Measurements from ENCODE around the gene SSTR4. TPM values are rescaled to one million over a fixed set of nuclear protein-coding genes. Genes with fewer than 3 reads are reported as not detected.
A peak's percentile ranks its signal among the peaks of the same experiment; 100 is the strongest.

Gene SSTR4
- total and polyA plus RNA-seq, 9 of the 15 experiments (the other 6 are each of a cell fraction or from before 2014, with no cell fraction given): not detected

GRCh38 chr20:23079016-23079351 lies 43.9 kb downstream of the SSTR4 start:
- H3K9ac ChIP-seq (ENCODE audit: insufficient read depth in 1 of 2, low read depth in 2 of 2, low read length in 2 of 2): no peak overlapping the region
- no peaks in the 10 kb centered on the region for H3K9me3 ChIP-seq (replicated peaks; ENCODE audit: control insufficient read depth, insufficient read depth, low read depth, low read length)
- H3K27ac ChIP-seq (ENCODE audit: extremely low read depth, low read depth, low read length): no peak overlapping the region
- CTCF ChIA-PET (ENCODE audit: low intra/inter-chr PET ratio): no interaction called here
- BruUV-seq (replicated peaks): no TSS peak
- H4K20me1 ChIP-seq (replicated peaks; ENCODE audit: control insufficient read depth, insufficient read depth, low read length): no peaks in the 10 kb centered on the region
- H3K79me2 ChIP-seq (ENCODE audit: control insufficient read depth, insufficient read depth, low read length): no peaks in the 10 kb centered on the region
- DNase-seq (ENCODE audit: extremely low read depth in 1 of 4, low spot score in 3 of 4) (peak in 3 of 4 experiments; percentile 31 to 63 (median 36)), ATAC-seq (peak; percentile 89), FAIRE-seq (no peak)
- peak overlapping the region; percentile 72 for H2AFZ ChIP-seq (ENCODE audit: low read depth, low read length)
- no peaks in the 10 kb centered on the region for H3K9me1 ChIP-seq (ENCODE audit: control insufficient read depth, insufficient read depth, low read length)
- POLR2A ChIA-PET: interaction anchor here (0.5 to 1.1 kb wide), 2 partner anchors 233 to 237 kb away, joined by 3 read pairs; no protein-coding TSS in a partner anchor
- H3K27me3 ChIP-seq (ENCODE audit: control insufficient read depth in 2 of 2, insufficient read depth in 2 of 2, low read length in 2 of 2): no peaks in the 10 kb centered on the region
- intact Hi-C loops (cut with micrococcal nuclease) (no loop called here), in situ Hi-C loops (cut with MboI) (no loop called here)
- 3% methylated on average over 6 of the region's 6 CpGs for WGBS (ENCODE audit: insufficient coverage, low coverage, missing lambda C conversion rate)
- H3K4me2 ChIP-seq (ENCODE audit: insufficient read depth, low read length): peak overlapping the region; percentile 38; the same call in 1 of the 2 replicates
- no peaks in the 10 kb centered on the region for H3K36me3 ChIP-seq (ENCODE audit: control insufficient read depth, insufficient read depth, low read length)
- peaks cover 2 to 5% of the 10 kb centered on the region in 2 experiments; a peak in 2 of 5 replicates for H3K4me1 ChIP-seq (replicated peaks in 1 of 2; ENCODE audit: control insufficient read depth in 2 of 2, insufficient read depth in 2 of 2, low read length in 2 of 2)
- no peak overlapping the region for H3K4me3 ChIP-seq
- no peak for TF ChIP-seq ZKSCAN3 (CRISPR knock-in tag; IDR thresholded peaks at IDR 0.05)
- TF ChIP-seq ZNF23 (CRISPR knock-in tag; IDR thresholded peaks at IDR 0.05): no peak
- no peak for TF ChIP-seq SAFB (IDR thresholded peaks at IDR 0.05; ENCODE audit: borderline replicate concordance, low read depth, low read length)
- TF ChIP-seq, protein P1, sequence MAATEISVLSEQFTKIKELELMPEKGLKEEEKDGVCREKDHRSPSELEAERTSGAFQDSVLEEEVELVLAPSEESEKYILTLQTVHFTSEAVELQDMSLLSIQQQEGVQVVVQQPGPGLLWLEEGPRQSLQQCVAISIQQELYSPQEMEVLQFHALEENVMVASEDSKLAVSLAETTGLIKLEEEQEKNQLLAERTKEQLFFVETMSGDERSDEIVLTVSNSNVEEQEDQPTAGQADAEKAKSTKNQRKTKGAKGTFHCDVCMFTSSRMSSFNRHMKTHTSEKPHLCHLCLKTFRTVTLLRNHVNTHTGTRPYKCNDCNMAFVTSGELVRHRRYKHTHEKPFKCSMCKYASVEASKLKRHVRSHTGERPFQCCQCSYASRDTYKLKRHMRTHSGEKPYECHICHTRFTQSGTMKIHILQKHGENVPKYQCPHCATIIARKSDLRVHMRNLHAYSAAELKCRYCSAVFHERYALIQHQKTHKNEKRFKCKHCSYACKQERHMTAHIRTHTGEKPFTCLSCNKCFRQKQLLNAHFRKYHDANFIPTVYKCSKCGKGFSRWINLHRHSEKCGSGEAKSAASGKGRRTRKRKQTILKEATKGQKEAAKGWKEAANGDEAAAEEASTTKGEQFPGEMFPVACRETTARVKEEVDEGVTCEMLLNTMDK (IDR thresholded peaks at IDR 0.05; ENCODE audit: borderline replicate concordance, insufficient read depth, low read depth, low read length, poor library complexity, severe bottlenecking): peak; percentile 86
- no peak for TF ChIP-seq PREB (CRISPR knock-in tag; IDR thresholded peaks at IDR 0.05)
- 0 out of 2 replicates have a peak, but pooled peaks have one; percentile 20 for TF ChIP-seq ESRRA (IDR thresholded peaks at IDR 0.05; ENCODE audit: borderline replicate concordance, low read depth)
- no peak for TF ChIP-seq MYNN (IDR thresholded peaks at IDR 0.05)
- TF ChIP-seq MYNN (CRISPR knock-in tag; IDR thresholded peaks at IDR 0.05): no peak
- TF ChIP-seq FOXJ3 (CRISPR knock-in tag; IDR thresholded peaks at IDR 0.05): no peak
- no peak for TF ChIP-seq TRIM25 (IDR thresholded peaks at IDR 0.05; ENCODE audit: borderline replicate concordance)
- TF ChIP-seq PPARD (CRISPR knock-in tag; IDR thresholded peaks at IDR 0.05): no peak
- no peak for TF ChIP-seq POLR2A (conservative IDR thresholded peaks at IDR 0.05)
- TF ChIP-seq CSDE1 (IDR thresholded peaks at IDR 0.05): no peak
- TF ChIP-seq JUND (IDR thresholded peaks at IDR 0.05; ENCODE audit: borderline replicate concordance, low read depth, low read length): 0 out of 2 replicates have a peak, but pooled peaks have one; percentile 21
- no peak for TF ChIP-seq JUND (tag; IDR thresholded peaks at IDR 0.05; ENCODE audit: borderline replicate concordance, low read depth, low read length)
